ENCODE data around the gene CLTC. TPM values are rescaled to one million over a fixed set of nuclear protein-coding genes. Genes with fewer than 3 reads are reported as not detected.

CLTC gene
- total RNA-seq, 1 experiment from 2014 or later: 212 TPM

DNA sequence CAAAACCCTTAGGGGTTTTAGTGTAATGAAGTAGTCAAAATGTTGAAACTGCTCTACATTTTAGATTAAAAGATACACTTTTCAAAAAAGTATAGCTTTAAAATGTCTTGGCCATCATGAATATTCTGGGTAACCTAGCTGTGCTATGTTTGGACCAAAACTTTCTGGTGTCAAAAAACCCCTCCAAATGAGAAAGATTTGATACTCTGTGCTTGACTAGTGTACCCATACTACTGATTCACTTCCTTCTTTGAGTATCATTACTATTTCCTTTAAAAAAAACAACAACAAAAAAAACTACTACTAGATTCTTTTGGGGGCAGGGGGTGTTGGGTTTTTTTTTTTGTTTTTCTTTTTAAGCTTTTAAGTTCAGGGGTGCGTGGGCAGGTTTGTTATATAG, 50.2 kb downstream of the CLTC start:
- no peak overlapping the region for H3K27ac Mint-ChIP-seq (ENCODE audit: unreplicated experiment)

DNA sequence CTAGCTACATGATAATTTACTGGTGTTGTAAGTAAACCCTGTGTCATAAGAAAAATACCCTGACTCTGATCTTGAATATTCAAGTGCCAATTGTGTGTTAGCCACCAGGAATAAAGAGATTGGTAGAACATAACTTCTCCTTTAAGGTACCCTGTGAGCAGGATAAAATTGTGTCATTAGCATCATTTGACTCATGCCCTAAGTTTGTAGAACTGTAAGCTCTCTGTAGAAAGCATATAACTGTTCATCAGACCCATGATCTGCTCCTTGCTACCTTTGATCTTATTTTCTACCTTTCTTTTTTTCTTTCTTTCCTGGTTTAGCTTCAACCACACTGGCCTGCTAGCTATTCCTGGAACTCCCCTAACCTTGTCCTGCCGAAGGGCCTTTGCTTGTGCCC, 51.7 kb downstream of the CLTC start:
- Mint-ChIP-seq H3K27me3 (ENCODE audit: unreplicated experiment) (no peaks in the 10 kb centered on the region), H3K9me3 (ENCODE audit: low read depth, unreplicated experiment) (no peaks in the 10 kb centered on the region), H3K27ac (ENCODE audit: unreplicated experiment) (peak overlapping the region; percentile 7), H3K4me3 (ENCODE audit: low read depth, unreplicated experiment) (no peak overlapping the region), H3K36me3 (ENCODE audit: insufficient read depth, unreplicated experiment) (peaks cover 12% of the 10 kb centered on the region), H3K4me1 (ENCODE audit: low read depth, unreplicated experiment) (no peaks in the 10 kb centered on the region)
- intact Hi-C loops (cut with micrococcal nuclease; ENCODE audit: unreplicated experiment): no loop called here
- CTCF ChIA-PET: interaction anchor here (0.5 kb wide), 1 partner anchor 101 kb away, joined by 3 read pairs; no protein-coding TSS in a partner anchor
- BruUV-seq (replicated peaks): no TSS peak
- no peak for DNase-seq
- TF ChIP-seq, protein P1, sequence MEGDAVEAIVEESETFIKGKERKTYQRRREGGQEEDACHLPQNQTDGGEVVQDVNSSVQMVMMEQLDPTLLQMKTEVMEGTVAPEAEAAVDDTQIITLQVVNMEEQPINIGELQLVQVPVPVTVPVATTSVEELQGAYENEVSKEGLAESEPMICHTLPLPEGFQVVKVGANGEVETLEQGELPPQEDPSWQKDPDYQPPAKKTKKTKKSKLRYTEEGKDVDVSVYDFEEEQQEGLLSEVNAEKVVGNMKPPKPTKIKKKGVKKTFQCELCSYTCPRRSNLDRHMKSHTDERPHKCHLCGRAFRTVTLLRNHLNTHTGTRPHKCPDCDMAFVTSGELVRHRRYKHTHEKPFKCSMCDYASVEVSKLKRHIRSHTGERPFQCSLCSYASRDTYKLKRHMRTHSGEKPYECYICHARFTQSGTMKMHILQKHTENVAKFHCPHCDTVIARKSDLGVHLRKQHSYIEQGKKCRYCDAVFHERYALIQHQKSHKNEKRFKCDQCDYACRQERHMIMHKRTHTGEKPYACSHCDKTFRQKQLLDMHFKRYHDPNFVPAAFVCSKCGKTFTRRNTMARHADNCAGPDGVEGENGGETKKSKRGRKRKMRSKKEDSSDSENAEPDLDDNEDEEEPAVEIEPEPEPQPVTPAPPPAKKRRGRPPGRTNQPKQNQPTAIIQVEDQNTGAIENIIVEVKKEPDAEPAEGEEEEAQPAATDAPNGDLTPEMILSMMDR (IDR thresholded peaks at IDR 0.05; ENCODE audit: unreplicated experiment): no peak

More for the DNA sequence above, 50.2 kb downstream of the CLTC start:
- no peaks in the 10 kb centered on the region for H3K4me1 Mint-ChIP-seq (ENCODE audit: low read depth, unreplicated experiment)
- no peak for DNase-seq
- H3K4me3 Mint-ChIP-seq (ENCODE audit: low read depth, unreplicated experiment): no peak overlapping the region
- TF ChIP-seq, protein P1 (IDR thresholded peaks at IDR 0.05; ENCODE audit: unreplicated experiment): no peak
- no peaks in the 10 kb centered on the region for H3K27me3 Mint-ChIP-seq (ENCODE audit: unreplicated experiment)
- no TSS peak for BruUV-seq (replicated peaks)
- intact Hi-C loops (cut with micrococcal nuclease; ENCODE audit: unreplicated experiment): no loop called here
- H3K36me3 Mint-ChIP-seq (ENCODE audit: insufficient read depth, unreplicated experiment): peaks cover 17% of the 10 kb centered on the region
- no peaks in the 10 kb centered on the region for H3K9me3 Mint-ChIP-seq (ENCODE audit: low read depth, unreplicated experiment)
- CTCF ChIA-PET: no interaction called here

- intact Hi-C loops (cut with micrococcal nuclease; ENCODE audit: unreplicated experiment): no loop called here
- no peaks in the 10 kb centered on the region for H3K27me3 Mint-ChIP-seq (ENCODE audit: unreplicated experiment)
Measured at GRCh38 chr17:59675231-59675630, 55.5 kb downstream of the CLTC start.

DNA sequence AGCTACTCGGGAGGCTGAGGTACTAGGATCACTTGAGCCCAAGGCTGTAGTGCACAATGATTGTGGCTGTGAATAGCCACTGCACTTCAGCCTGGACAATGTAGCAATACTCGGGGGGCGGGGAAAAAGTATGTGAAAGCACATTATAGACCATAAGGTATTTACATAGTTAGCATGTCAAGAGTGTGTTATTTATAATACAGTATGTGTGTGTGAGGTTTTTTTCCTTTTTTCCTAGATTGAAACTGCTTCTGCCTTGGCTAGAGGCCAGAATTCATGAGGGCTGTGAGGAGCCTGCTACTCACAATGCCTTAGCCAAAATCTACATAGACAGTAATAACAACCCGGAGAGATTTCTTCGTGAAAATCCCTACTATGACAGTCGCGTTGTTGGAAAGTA, 57.0 kb downstream of the CLTC start:
- peaks cover 20% of the 10 kb centered on the region for H3K36me3 Mint-ChIP-seq (ENCODE audit: insufficient read depth, unreplicated experiment)
- H3K9me3 Mint-ChIP-seq (ENCODE audit: low read depth, unreplicated experiment): no peaks in the 10 kb centered on the region
- no peak overlapping the region for H3K27ac Mint-ChIP-seq (ENCODE audit: unreplicated experiment)
- no peaks in the 10 kb centered on the region for H3K4me1 Mint-ChIP-seq (ENCODE audit: low read depth, unreplicated experiment)
- TF ChIP-seq, protein P1 (IDR thresholded peaks at IDR 0.05; ENCODE audit: unreplicated experiment): no peak
- H3K27me3 Mint-ChIP-seq (ENCODE audit: unreplicated experiment): no peaks in the 10 kb centered on the region
- CTCF ChIA-PET: no interaction called here
- no peak for DNase-seq
- intact Hi-C loops (cut with micrococcal nuclease; ENCODE audit: unreplicated experiment): no loop called here
- H3K4me3 Mint-ChIP-seq (ENCODE audit: low read depth, unreplicated experiment): no peak overlapping the region
- BruUV-seq (replicated peaks): no TSS peak

More at GRCh38 chr17:59675231-59675630, 55.5 kb downstream of the CLTC start:
- H3K4me1 Mint-ChIP-seq (ENCODE audit: low read depth, unreplicated experiment): no peaks in the 10 kb centered on the region
- H3K4me3 Mint-ChIP-seq (ENCODE audit: low read depth, unreplicated experiment): no peak overlapping the region
- no peak for DNase-seq
- BruUV-seq (replicated peaks): no TSS peak
- CTCF ChIA-PET: no interaction called here
- TF ChIP-seq, protein P1 (IDR thresholded peaks at IDR 0.05; ENCODE audit: unreplicated experiment): no peak
- H3K27ac Mint-ChIP-seq (ENCODE audit: unreplicated experiment): no peak overlapping the region
- H3K36me3 Mint-ChIP-seq (ENCODE audit: insufficient read depth, unreplicated experiment): peaks cover 17% of the 10 kb centered on the region
- H3K9me3 Mint-ChIP-seq (ENCODE audit: low read depth, unreplicated experiment): no peaks in the 10 kb centered on the region
